MM.1S (cell line): ENCODE results near the gene GNS.

Source experiments
- DNase-seq: peaks from one replicate; pipeline ENCODE4 v3.0.0-alpha.2; 2015
- H2AFZ ChIP-seq: fragments of 300-600 bp; sonication (generic); 2 replicates; pipeline ENCODE4 v1.6.0; 2016; ENCODE audit warnings: antibody characterized with exemption, low read length
- H3F3A ChIP-seq: fragments of 300-600 bp; sonication (generic); 2 replicates; pipeline ENCODE4 v1.6.1; 2016; ENCODE audit warnings: mild to moderate bottlenecking, antibody characterized with exemption, low read length, moderate library complexity, mixed read lengths; ENCODE audit not compliant: insufficient read depth
- H3K27ac ChIP-seq: fragments of 300-600 bp; sonication (generic); 2 replicates; pipeline ENCODE4 v1.5.1; 2016; ENCODE audit warnings: mild to moderate bottlenecking, low read length
- H3K27me3 ChIP-seq: fragments of 300-600 bp; sonication (generic); replicated peaks from 2 replicates; pipeline ENCODE4 v1.6.0; 2016; ENCODE audit warnings: low read length; ENCODE audit not compliant: insufficient read depth
- H3K36me3 ChIP-seq: fragments of 300-600 bp; sonication (generic); replicated peaks from 2 replicates; pipeline ENCODE4 v1.6.1; 2016; ENCODE audit warnings: mild to moderate bottlenecking, low read length, mixed read lengths; ENCODE audit not compliant: insufficient read depth
- H3K4me1 ChIP-seq: fragments of 300-600 bp; sonication (generic); 2 replicates; pipeline ENCODE4 v1.6.1; 2016; ENCODE audit warnings: low read length, mixed read lengths
- H3K4me2 ChIP-seq: fragments of 300-600 bp; sonication (generic); 2 replicates; pipeline ENCODE4 v1.6.0; 2016; ENCODE audit warnings: low read depth, low read length
- H3K4me3 ChIP-seq: fragments of 300-600 bp; sonication (generic); 2 replicates; pipeline ENCODE4 v1.5.1; 2016; ENCODE audit warnings: low read length, mixed read lengths
- H3K79me2 ChIP-seq: fragments of 300-600 bp; sonication (generic); 2 replicates; pipeline ENCODE4 v1.6.1; 2016; ENCODE audit warnings: mixed run types, low read length, mixed read lengths
- H3K9ac ChIP-seq: fragments of 300-600 bp; sonication (generic); 2 replicates; pipeline ENCODE4 v1.6.1; 2016; ENCODE audit warnings: low read length, mixed read lengths
- H3K9me2 ChIP-seq: fragments of 300-600 bp; sonication (generic); replicated peaks from 2 replicates; pipeline ENCODE4 v1.6.1; 2016; ENCODE audit warnings: mild to moderate bottlenecking, low read length, mixed read lengths; ENCODE audit not compliant: insufficient read depth
- H3K9me3 ChIP-seq: fragments of 300-600 bp; sonication (generic); replicated peaks from 2 replicates; pipeline ENCODE4 v1.6.1; 2016; ENCODE audit warnings: mild to moderate bottlenecking, low read length, mixed read lengths; ENCODE audit not compliant: insufficient read depth
- H4K20me1 ChIP-seq: fragments of 300-600 bp; sonication (generic); 2 replicates; pipeline ENCODE4 v1.6.1; 2016; ENCODE audit warnings: mild to moderate bottlenecking, low read length, moderate library complexity, mixed read lengths; ENCODE audit not compliant: insufficient read depth
- EZH2 ChIP-seq: fragments of 300-600 bp; sonication (generic); optimal IDR thresholded peaks from 2 replicates; pipeline ENCODE3; 2017; ENCODE audit warnings: low read depth, mild to moderate bottlenecking, antibody characterized with exemption, low read length, mixed read lengths
- EZH2phosphoT487 ChIP-seq: fragments of 300-600 bp; sonication (generic); IDR thresholded peaks from 2 replicates; pipeline ENCODE4 v1.6.1; 2018; ENCODE audit warnings: antibody characterized with exemption, low read length
- TF ChIP-seq, protein P1 (sequence below): fragments of 300-600 bp; sonication (generic); IDR thresholded peaks from 2 replicates; pipeline ENCODE4 v1.5.1; 2016; ENCODE audit warnings: antibody characterized with exemption, low read length, mixed read lengths

GNS gene

GRCh38 chr12:64723630-64724029, 35.6 kb downstream of the GNS start:
- H3K27ac ChIP-seq, result no peak overlapping the region
- H3K27me3 ChIP-seq, result no peaks in the 10 kb centered on the region
- no peaks in the 10 kb centered on the region for H3K36me3 ChIP-seq
- no peaks in the 10 kb centered on the region for H3K79me2 ChIP-seq
- H4K20me1 ChIP-seq, result no peaks in the 10 kb centered on the region
- TF ChIP-seq, protein P1, sequence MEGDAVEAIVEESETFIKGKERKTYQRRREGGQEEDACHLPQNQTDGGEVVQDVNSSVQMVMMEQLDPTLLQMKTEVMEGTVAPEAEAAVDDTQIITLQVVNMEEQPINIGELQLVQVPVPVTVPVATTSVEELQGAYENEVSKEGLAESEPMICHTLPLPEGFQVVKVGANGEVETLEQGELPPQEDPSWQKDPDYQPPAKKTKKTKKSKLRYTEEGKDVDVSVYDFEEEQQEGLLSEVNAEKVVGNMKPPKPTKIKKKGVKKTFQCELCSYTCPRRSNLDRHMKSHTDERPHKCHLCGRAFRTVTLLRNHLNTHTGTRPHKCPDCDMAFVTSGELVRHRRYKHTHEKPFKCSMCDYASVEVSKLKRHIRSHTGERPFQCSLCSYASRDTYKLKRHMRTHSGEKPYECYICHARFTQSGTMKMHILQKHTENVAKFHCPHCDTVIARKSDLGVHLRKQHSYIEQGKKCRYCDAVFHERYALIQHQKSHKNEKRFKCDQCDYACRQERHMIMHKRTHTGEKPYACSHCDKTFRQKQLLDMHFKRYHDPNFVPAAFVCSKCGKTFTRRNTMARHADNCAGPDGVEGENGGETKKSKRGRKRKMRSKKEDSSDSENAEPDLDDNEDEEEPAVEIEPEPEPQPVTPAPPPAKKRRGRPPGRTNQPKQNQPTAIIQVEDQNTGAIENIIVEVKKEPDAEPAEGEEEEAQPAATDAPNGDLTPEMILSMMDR, result no peak
- TF ChIP-seq EZH2 (no peak), EZH2phosphoT487 (no peak)
- no peak overlapping the region for H2AFZ ChIP-seq
- no peaks in the 10 kb centered on the region for H3K9me3 ChIP-seq
- no peaks in the 10 kb centered on the region for H3K4me1 ChIP-seq
- no peaks in the 10 kb centered on the region for H3F3A ChIP-seq
- H3K9ac ChIP-seq, result no peak overlapping the region
- H3K9me2 ChIP-seq, result no peaks in the 10 kb centered on the region
- no peak overlapping the region for H3K4me3 ChIP-seq
- DNase-seq, result no peak
- no peak overlapping the region for H3K4me2 ChIP-seq

DNA sequence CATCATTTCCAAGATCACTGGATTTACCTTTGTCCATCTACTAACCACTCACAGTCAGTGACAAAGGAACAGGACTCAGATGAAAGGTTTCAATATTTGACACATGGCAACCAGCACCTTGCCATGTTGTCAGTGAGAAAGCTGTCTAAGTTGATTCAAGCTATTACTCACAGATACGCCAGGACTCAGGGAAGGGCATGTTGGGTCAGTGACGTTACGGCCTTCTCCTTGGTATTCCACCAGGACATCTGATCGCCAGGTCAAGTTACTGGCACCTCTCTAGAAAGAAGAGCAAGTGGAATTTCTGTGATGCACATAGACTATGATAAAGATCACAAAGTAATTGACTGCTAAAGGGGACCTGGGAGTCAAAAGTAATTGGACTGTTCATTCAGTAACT, 36.4 kb downstream of the GNS start:
- Histone ChIP-seq H3K9me2 (no peaks in the 10 kb centered on the region), H3F3A (no peaks in the 10 kb centered on the region), H3K79me2 (no peaks in the 10 kb centered on the region)

DNA sequence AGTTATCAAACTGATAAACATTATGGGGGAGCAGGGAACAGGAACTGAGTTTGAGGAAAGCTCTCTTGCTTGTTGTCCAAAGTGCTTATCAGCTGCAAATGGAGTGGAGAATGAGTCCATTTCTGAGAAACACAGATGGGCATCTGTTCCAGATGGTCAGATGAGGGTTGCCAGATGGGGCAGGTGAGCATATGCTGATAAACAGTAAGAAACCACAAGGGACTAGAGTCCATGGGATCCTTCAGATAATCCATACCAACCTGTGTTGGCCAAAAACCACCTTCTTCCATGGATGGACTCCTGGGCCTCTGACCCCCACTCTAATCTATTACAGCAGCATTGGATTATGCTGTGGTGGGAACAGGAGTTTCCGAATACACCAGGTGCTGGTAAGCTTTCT, 38.3 kb downstream of the GNS start:
- Histone ChIP-seq H4K20me1 (no peaks in the 10 kb centered on the region), H2AFZ (no peak overlapping the region), H3K4me1 (no peaks in the 10 kb centered on the region), H3K4me3 (no peak overlapping the region), H3K4me2 (no peak overlapping the region), H3K27ac (no peak overlapping the region), H3K27me3 (no peaks in the 10 kb centered on the region), H3F3A (no peaks in the 10 kb centered on the region), H3K9me2 (no peaks in the 10 kb centered on the region), H3K9ac (no peak overlapping the region), H3K79me2 (no peaks in the 10 kb centered on the region), H3K9me3 (no peaks in the 10 kb centered on the region), H3K36me3 (no peaks in the 10 kb centered on the region)
- no peak for TF ChIP-seq EZH2
- no peak for TF ChIP-seq EZH2phosphoT487
- TF ChIP-seq, protein P1, result no peak
- no peak for DNase-seq

More for the DNA sequence above, 36.4 kb downstream of the GNS start:
- Histone ChIP-seq H3K27me3 (no peaks in the 10 kb centered on the region), H3K4me3 (no peak overlapping the region), H3K9ac (no peak overlapping the region), H3K4me2 (no peak overlapping the region), H4K20me1 (no peaks in the 10 kb centered on the region), H3K4me1 (no peaks in the 10 kb centered on the region), H3K9me3 (no peaks in the 10 kb centered on the region), H3K36me3 (no peaks in the 10 kb centered on the region), H2AFZ (no peak overlapping the region), H3K27ac (no peak overlapping the region)
- no peak for DNase-seq
- TF ChIP-seq, protein P1, result no peak
- TF ChIP-seq EZH2 (no peak), EZH2phosphoT487 (no peak)

DNA sequence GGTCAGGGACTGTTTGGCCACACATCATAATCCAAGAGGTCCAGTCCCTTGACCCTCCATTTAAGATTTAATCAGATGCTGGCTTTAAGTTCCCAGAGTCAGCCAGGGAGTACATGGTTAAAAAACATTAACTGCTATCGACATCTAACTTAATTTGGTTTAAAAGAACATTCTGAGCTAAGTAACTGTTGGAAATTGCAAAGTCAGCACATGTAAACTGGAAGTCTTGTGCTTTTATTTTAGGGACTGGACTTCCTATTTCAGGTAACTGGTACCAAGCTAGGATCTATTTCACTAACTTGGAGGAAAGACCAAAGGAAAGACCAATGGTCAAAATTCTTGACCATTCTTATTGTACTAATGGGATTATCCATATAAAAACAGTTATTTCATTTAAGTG, 40.6 kb downstream of the GNS start:
- H3K36me3 ChIP-seq, result 0 out of 2 replicates have a peak, but pooled peaks cover 2% of the 10 kb centered on the region

More for the DNA sequence above, 40.6 kb downstream of the GNS start:
- H3K4me1 ChIP-seq, result no peaks in the 10 kb centered on the region
- TF ChIP-seq, protein P1, result no peak
- TF ChIP-seq EZH2phosphoT487, result no peak
- TF ChIP-seq EZH2, result no peak
- no peak overlapping the region for H3K4me2 ChIP-seq
- H3F3A ChIP-seq, result no peaks in the 10 kb centered on the region
- no peaks in the 10 kb centered on the region for H3K79me2 ChIP-seq
- no peak overlapping the region for H3K27ac ChIP-seq
- no peaks in the 10 kb centered on the region for H3K9me3 ChIP-seq
- no peak overlapping the region for H2AFZ ChIP-seq
- DNase-seq, result no peak
- H3K9ac ChIP-seq, result no peak overlapping the region
- no peaks in the 10 kb centered on the region for H3K27me3 ChIP-seq
- no peaks in the 10 kb centered on the region for H3K9me2 ChIP-seq
- H4K20me1 ChIP-seq, result no peaks in the 10 kb centered on the region
- H3K4me3 ChIP-seq, result no peak overlapping the region
